Spinal cord (tissue), 10 donors: ENCODE data around the gene FOXD2. TPM values are rescaled to one million over a fixed set of nuclear protein-coding genes. Genes with fewer than 3 reads are reported as not detected.

Source experiments
- DNase-seq, 6 donors: peaks; one replicate each; pipeline versions ENCODE4 v3.0.0 to v3.0.0-alpha.2; 2013 to 2015; ENCODE audit warnings: low spot score in 6 of 6, low read depth in 4 of 6
- H3K27ac ChIP-seq: one replicate; pipeline ENCODE4 v1.5.1; 2013; ENCODE audit warnings: low read depth, low read length, control low read depth
- H3K27me3 ChIP-seq: one replicate; pipeline ENCODE4 v1.6.1; 2013; ENCODE audit warnings: low read length; ENCODE audit not compliant: control insufficient read depth, insufficient read depth
- H3K36me3 ChIP-seq: one replicate; pipeline ENCODE4 v1.6.1; 2013; ENCODE audit warnings: low read length; ENCODE audit not compliant: control insufficient read depth, insufficient read depth
- H3K4me1 ChIP-seq: one replicate; pipeline ENCODE4 v1.6.1; 2013; ENCODE audit warnings: low read length; ENCODE audit not compliant: control insufficient read depth, insufficient read depth
- H3K4me3 ChIP-seq: one replicate; pipeline ENCODE4 v1.5.1; 2013; ENCODE audit warnings: low read depth, low read length, control low read depth
- H3K9me3 ChIP-seq: one replicate; pipeline ENCODE4 v1.6.1; 2013; ENCODE audit warnings: low read length; ENCODE audit not compliant: control insufficient read depth, insufficient read depth
- WGBS: methylation state at CpG from one replicate; pipeline ENCODE4 v1.1.5; 2013; ENCODE audit warnings: missing lambda C conversion rate; ENCODE audit not compliant: insufficient coverage; 5-methylcytosine and 5-hydroxymethylcytosine counted together
- polyA plus RNA-seq, 2 donors: library from polyadenylated mRNA; unstranded; fragments of 120-200 nt; gene quantifications; one replicate each; pipeline ENCODE4 v1.2.1, GENCODE V29; 2013; ENCODE audit not compliant: insufficient read length in 2 of 2
- total RNA-seq, 2 donors: library from RNA; depleted of rRNA in 1 of 2; stranded (reverse); fragments of 120-200 nt in 1 of 2; fragments of >200 nt in 1 of 2; gene quantifications; one replicate each; pipeline versions ENCODE4 v1.2.3 to v1.2.4, GENCODE V29; 2013 to 2014
- donor health status: healthy.

Gene FOXD2
- total and polyA plus RNA-seq, 4 donors = 0.36 to 14.3 (median 3.3) TPM

GRCh38 chr1:47401761-47402160 lies 36.1 kb upstream of the FOXD2 start:
- Histone ChIP-seq H3K4me3 (no peak overlapping the region), H3K36me3 (no peaks in the 10 kb centered on the region), H3K9me3 (no peaks in the 10 kb centered on the region), H3K27me3 (peaks cover 3% of the 10 kb centered on the region), H3K4me1 (no peaks in the 10 kb centered on the region), H3K27ac (no peak overlapping the region)
- WGBS = 97% methylated on average over 3 of the region's 4 CpGs
- DNase-seq = no peak

GRCh38 chr1:47402591-47402990 lies 35.3 kb upstream of the FOXD2 start:
- H3K4me1 ChIP-seq = no peaks in the 10 kb centered on the region
- H3K4me3 ChIP-seq = no peak overlapping the region
- H3K9me3 ChIP-seq = no peaks in the 10 kb centered on the region
- 100% methylated on average over 3 of the region's 4 CpGs for WGBS
- H3K36me3 ChIP-seq = no peaks in the 10 kb centered on the region
- H3K27me3 ChIP-seq = peaks cover 3% of the 10 kb centered on the region
- no peak overlapping the region for H3K27ac ChIP-seq
- DNase-seq = no peak

GRCh38 chr1:47403321-47403910 lies 34.4 kb upstream of the FOXD2 start:
- Histone ChIP-seq H3K27me3 (peaks cover 3% of the 10 kb centered on the region), H3K9me3 (no peaks in the 10 kb centered on the region), H3K4me1 (no peaks in the 10 kb centered on the region), H3K27ac (no peak overlapping the region), H3K36me3 (no peaks in the 10 kb centered on the region), H3K4me3 (no peak overlapping the region)
- 76% methylated on average over 3 of the region's 4 CpGs for WGBS
- no peak for DNase-seq

- Histone ChIP-seq H3K27me3 (peaks cover 7% of the 10 kb centered on the region), H3K9me3 (no peaks in the 10 kb centered on the region), H3K4me3 (no peak overlapping the region), H3K4me1 (no peaks in the 10 kb centered on the region), H3K27ac (no peak overlapping the region), H3K36me3 (no peaks in the 10 kb centered on the region)
- WGBS = 61% methylated on average over 4 of the region's 5 CpGs
- DNase-seq = no peak
These were observed 32.1 kb upstream of the FOXD2 start for GRCh38 chr1:47405697-47406096.

- Histone ChIP-seq H3K9me3 (no peaks in the 10 kb centered on the region), H3K27me3 (peaks cover 5% of the 10 kb centered on the region), H3K36me3 (no peaks in the 10 kb centered on the region), H3K27ac (no peak overlapping the region), H3K4me1 (no peaks in the 10 kb centered on the region), H3K4me3 (no peak overlapping the region)
- no peak for DNase-seq
- 100% methylated on average over 1 of the region's 5 CpGs for WGBS
These were observed 30.9 kb upstream of the FOXD2 start for GRCh38 chr1:47406966-47407365.

- Histone ChIP-seq H3K9me3 (no peaks in the 10 kb centered on the region), H3K4me3 (no peak overlapping the region), H3K27ac (no peak overlapping the region), H3K4me1 (no peaks in the 10 kb centered on the region), H3K36me3 (no peaks in the 10 kb centered on the region), H3K27me3 (peaks cover 9% of the 10 kb centered on the region)
- DNase-seq = no peak
- WGBS = 45% methylated on average over 2 of the region's 3 CpGs
These were observed 30.4 kb upstream of the FOXD2 start for GRCh38 chr1:47407481-47407880.

- Histone ChIP-seq H3K4me1 (no peaks in the 10 kb centered on the region), H3K4me3 (no peak overlapping the region), H3K9me3 (no peaks in the 10 kb centered on the region), H3K27me3 (peaks cover 22% of the 10 kb centered on the region), H3K36me3 (no peaks in the 10 kb centered on the region), H3K27ac (no peak overlapping the region)
- WGBS = 66% methylated on average over 12 of the region's 12 CpGs
- peak in 1 of 6 donors; percentile 25 for DNase-seq
These were observed 28.4 kb upstream of the FOXD2 start for GRCh38 chr1:47409311-47410067.

GRCh38 chr1:47410068-47410455 lies 27.8 kb upstream of the FOXD2 start:
- H3K4me1 ChIP-seq = no peaks in the 10 kb centered on the region
- H3K27ac ChIP-seq = no peak overlapping the region
- no peaks in the 10 kb centered on the region for H3K9me3 ChIP-seq
- H3K27me3 ChIP-seq = peaks cover 27% of the 10 kb centered on the region
- DNase-seq = no peak
- no peak overlapping the region for H3K4me3 ChIP-seq
- WGBS = 64% methylated on average over 3 of the region's 3 CpGs
- no peaks in the 10 kb centered on the region for H3K36me3 ChIP-seq

GRCh38 chr1:47411436-47411835 lies 26.4 kb upstream of the FOXD2 start:
- Histone ChIP-seq H3K27me3 (peaks cover 39% of the 10 kb centered on the region), H3K36me3 (no peaks in the 10 kb centered on the region), H3K4me3 (no peak overlapping the region), H3K4me1 (peaks cover 1% of the 10 kb centered on the region), H3K9me3 (no peaks in the 10 kb centered on the region), H3K27ac (no peak overlapping the region)
- no peak for DNase-seq
- WGBS = no CpG with 5 or more reads among the region's 2 CpGs

- WGBS = 55% methylated on average over 14 of the region's 14 CpGs
- H3K4me3 ChIP-seq = no peak overlapping the region
- no peak for DNase-seq
- H3K9me3 ChIP-seq = no peaks in the 10 kb centered on the region
- peaks cover 3% of the 10 kb centered on the region for H3K4me1 ChIP-seq
- H3K27me3 ChIP-seq = peaks cover 44% of the 10 kb centered on the region
- H3K27ac ChIP-seq = no peak overlapping the region
- H3K36me3 ChIP-seq = no peaks in the 10 kb centered on the region
These were observed 25.4 kb upstream of the FOXD2 start for GRCh38 chr1:47412437-47412836.
